Airway epithelial cell (primary cell): ENCODE results near the gene DOK6. TPM values are rescaled to one million over a fixed set of nuclear protein-coding genes. Genes with fewer than 3 reads are reported as not detected.

Experiments used
- total RNA-seq: library from RNA; depleted of rRNA; stranded (reverse); fragments of >200 nt; gene quantifications from 2 replicates; pipeline ENCODE4 v1.2.3, GENCODE V29; 2015

Gene DOK6
- total RNA-seq: not detected in 2 replicates

GRCh38 chr18:69400253-69400975 is at the start of gene DOK6:
DOK6 (plus strand) TSS chr18:69400888.

